Stimulated activated CD8-positive, alpha-beta memory T cell treated with anti-CD3 and anti-CD28 coated beads, Interleukin-4, amount 100 ng/mL, for 1 hour (primary cell): ENCODE data around the gene UVRAG.
"Not testable (repeated sequence)": the region's sequence is repeated elsewhere in the genome, so short reads cannot be mapped to it uniquely, and the experiment has no call there.

ENCODE experiments used
- DNase-seq, 2 donors: peaks; one replicate each; pipeline ENCODE4 v3.0.0-alpha.2; 2020; ENCODE audit warnings: low read depth in 2 of 2, low spot score in 1 of 2

UVRAG gene

GRCh38 chr11:75910426-75911145 lies 95.6 kb downstream of the UVRAG start:
- DNase-seq = no peak

GRCh38 chr11:75911459-75911858 lies 96.4 kb downstream of the UVRAG start:
- DNase-seq = no peak

GRCh38 chr11:75913984-75914383 lies 99.0 kb downstream of the UVRAG start:
- no peak for DNase-seq

- no peak for DNase-seq
These were observed 101.9 kb downstream of the UVRAG start for GRCh38 chr11:75916882-75917281.

DNA sequence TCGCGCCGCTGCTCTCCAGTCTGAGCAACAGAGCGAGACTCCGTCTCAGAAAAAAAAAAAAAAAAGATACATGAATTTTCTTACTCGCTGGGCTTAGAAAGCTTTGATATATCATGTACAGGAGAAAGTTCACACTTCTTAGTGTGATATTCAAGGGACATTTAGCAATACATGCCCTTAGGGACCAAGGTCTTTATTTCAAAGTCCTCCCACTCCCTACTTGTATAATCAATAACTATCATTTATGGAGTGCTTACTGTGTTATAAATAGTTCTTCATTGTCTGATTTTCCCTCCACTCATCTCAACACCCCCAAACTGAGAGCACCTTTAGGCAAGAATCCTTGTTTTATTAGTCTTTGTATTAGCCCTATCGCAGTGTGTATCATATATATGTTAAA lies 103.3 kb downstream of the UVRAG start:
- DNase-seq = no peak

- no peak for DNase-seq
These were observed 104.5 kb downstream of the UVRAG start for GRCh38 chr11:75919525-75919924.

GRCh38 chr11:75920848-75921247 lies 105.8 kb downstream of the UVRAG start:
- no peak for DNase-seq

GRCh38 chr11:75921808-75922207 lies 106.8 kb downstream of the UVRAG start:
- no peak for DNase-seq

- DNase-seq = no peak
These were observed 110.2 kb downstream of the UVRAG start for GRCh38 chr11:75924966-75925784.

- no peak for DNase-seq
These were observed 110.8 kb downstream of the UVRAG start for GRCh38 chr11:75925785-75926164.

DNA sequence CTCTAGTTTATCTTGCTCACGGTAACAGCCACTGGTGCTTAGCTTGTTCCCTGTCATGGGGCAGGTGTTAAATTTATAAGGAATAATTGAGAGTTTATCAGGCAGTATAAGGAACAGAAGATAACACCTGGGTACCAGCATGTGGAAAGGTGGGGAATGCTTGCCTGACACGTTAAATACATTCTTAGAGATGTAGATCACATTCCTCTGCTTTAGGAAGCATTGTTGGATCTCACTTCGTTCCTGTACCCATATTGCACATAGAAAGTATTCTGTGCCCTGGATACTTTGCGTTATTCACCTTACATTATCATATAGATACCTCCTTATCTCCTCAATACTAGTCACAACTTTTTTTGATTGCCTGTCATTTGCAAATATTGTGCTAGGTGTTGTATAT lies 114.7 kb downstream of the UVRAG start:
- DNase-seq = no peak

GRCh38 chr11:75930534-75930933 lies 115.5 kb downstream of the UVRAG start:
- DNase-seq = no peak

DNA sequence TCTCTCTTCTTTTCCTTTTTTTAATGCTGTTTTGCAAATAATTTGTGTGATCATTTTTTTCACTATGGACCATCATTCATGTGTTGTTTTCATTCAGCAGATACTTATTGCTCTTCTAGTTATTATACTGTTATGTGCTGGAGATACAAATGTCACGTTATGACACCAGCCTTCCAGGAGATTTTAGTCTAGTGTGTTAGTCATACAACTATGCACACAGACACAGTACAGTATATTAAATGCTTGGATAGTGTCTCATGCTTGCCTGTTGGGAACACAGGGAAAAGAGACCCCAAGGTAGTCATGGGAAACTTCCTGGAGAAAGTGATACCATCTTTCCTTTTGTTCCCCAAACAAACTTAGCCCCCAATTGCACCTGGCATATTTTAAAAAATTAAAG lies 116.1 kb downstream of the UVRAG start:
- DNase-seq = no peak

DNA sequence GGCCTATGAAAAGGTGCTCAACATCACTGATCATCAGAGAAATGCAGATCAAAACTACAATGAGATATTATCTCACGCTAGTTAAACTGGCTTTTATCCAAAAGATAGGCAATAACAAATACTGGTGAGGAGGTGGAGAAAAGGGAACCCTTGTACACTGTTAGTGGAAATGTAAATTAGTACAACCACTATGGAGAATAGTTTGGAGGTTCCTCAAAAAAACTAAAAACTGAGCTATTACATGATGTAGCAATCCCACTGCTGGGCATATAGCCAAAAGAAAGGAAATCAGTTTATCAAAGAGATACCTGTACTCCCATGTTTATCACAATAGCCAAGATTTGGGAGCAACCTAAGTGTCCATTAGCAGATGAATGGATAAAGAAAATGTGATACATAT lies 118.7 kb downstream of the UVRAG start:
- DNase-seq = not testable (repeated sequence)

DNA sequence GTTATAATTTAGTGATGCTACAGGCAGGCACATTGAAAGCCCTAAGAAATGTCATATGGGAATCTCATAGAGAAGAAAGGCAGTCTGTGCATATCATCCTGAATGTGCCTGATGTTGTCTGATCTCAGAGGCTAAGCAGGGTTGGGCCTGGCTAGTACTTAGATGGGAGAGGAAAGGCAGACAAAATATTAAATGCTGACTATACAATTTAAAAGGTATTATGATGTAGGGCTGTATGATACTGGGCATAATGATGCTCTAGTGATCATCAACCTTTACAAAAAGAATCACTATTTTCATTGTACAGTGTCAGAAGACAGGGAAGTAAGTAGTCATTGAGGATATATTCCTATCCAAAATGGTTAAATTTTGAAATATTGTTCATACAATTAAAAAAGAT lies 119.8 kb downstream of the UVRAG start:
- no peak for DNase-seq

DNA sequence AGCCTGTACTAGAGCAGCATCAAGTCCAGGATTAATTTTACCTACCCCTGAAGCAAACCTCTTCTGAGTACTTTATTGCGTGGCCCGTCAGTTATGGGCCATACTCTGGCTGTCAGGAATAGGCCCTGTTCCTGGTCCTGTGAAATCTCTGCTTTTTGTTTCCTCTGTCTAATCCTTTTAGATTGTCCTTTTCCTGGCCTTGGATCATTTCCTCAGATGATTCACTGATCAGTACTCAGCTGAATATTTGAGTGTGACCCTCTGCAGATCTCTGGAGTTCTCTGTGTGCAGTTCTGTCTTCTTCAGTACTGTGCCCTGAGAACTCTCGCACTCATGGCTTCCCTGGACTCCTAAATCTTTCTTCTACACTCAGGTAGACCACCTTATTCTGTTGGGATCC lies 123.5 kb downstream of the UVRAG start:
- no peak for DNase-seq

DNA sequence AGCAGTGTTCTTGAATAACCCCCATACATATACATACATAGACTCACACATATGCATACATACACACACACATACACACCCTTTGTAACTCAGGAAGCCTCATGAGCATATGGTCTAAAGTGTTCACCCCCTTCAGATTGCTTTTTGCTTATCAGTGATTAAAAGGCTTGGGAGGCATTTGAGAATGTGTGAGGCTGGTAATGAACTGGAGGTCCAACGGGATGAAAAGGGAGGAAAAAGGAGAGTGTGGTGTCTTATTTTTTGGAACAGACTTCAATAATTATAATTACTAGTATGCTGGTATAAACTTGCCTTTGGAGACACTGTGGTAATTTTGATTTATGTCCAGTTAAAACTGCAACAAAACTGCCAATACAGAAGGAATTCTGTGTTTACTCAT lies 124.5 kb downstream of the UVRAG start:
- no peak for DNase-seq

DNA sequence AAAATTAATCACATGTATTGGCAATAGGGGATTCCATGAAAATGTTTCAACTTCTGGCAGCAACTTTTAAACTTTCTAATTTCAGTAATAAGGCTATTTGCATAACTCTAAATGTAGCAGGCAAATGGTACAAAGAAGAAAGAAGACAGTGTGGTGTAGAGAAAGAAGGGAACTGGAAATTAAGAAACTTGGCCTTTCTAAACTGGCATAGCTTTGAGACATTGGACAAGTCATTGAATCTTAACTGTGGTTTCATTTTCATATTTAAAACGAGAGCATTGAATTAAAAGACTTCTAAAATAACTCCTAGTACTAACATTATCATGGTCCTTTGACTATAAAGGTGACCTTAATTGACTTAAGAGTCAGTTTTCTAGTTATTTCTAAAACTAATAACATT lies 125.0 kb downstream of the UVRAG start:
- DNase-seq = no peak

- DNase-seq = no peak
These were observed 125.9 kb downstream of the UVRAG start for GRCh38 chr11:75940911-75941310.

DNA sequence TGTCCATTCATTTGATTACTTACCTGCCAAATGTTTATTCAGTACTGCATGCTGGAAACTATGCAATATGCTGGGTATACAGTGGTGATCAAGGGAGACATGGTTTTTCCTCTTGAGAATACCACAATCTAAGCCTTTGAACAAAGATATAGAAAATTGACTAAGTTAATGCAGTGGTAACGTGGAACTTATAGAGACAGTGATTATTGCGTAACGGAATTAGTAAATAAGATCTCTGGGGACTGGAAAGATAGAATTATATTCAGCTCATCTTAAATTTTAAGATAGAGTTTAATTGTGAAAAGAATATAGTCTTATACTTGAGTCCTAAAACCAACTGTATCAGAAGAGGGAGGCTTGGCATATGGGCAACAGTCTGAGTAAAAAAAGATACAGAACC lies 129.5 kb downstream of the UVRAG start:
- DNase-seq = no peak

DNA sequence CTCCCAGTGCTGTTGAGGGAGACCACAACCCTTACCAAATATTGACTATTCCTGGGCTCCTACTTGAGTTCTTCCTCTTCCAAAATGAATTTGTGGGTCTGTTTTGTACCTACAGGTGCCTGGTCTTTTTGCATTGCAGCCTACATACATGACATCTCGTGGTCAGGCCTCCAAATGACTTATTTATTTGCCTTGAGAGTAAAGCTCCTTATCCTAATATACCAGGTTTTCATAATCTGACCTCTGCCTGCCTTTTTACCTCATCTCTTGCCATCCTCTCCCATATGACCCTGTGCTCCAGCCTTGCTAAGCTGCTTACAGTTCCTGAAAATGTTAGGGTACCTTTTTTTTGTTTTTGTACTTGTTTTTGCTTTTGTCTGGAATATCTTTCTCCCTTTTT lies 130.4 kb downstream of the UVRAG start:
- DNase-seq = no peak

DNA sequence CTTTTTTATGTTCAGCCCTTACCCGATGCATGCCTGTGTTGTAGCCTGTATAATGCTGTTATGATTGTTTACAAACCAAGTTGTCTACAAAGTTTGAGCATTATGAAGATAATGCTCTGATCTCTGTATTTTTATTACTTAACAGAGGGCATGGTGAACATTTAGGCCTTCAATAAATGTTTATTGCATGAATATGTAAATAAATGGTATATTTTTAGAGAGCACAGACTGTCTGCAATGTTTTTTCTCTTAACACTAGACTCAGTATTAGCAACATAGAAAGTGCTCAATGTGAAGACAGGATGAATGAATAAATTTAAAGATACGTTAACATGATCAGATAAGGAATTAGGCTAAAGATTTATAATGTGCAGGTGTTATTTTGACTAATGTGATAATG lies 130.9 kb downstream of the UVRAG start:
- no peak for DNase-seq
